ENCODE results near the gene ZCCHC4.

The ZCCHC4 gene

DNA sequence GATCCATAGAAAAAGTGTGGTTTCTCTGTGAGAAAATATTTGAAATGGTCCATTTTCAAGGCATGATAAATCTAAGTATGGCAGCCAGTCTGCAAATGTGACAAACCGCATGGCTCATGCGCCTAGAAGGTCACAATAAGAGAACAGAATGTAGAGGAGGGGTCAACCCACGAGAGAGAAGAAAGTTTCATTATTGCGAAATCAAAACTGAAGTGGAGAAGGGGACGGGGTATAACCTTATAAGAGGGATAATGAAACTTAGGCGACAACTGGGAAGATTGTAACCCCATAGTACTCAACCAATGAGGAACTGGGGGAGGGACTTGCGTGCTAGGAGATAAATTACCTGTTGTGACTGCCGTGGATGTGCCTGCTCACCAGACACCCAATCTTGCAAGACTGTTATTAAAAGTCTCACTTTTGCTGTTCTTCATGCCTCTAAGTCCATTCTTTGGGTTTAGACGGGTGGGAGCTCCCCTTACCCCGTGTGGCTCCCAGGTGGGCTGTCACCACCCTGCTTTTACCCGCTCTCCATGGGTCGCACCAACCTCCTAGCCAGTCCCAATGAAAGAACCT lies 21.3 kb upstream of the ZCCHC4 start:
- no peak overlapping the region for H3K27ac ChIP-seq
- TF ChIP-seq, protein P1, sequence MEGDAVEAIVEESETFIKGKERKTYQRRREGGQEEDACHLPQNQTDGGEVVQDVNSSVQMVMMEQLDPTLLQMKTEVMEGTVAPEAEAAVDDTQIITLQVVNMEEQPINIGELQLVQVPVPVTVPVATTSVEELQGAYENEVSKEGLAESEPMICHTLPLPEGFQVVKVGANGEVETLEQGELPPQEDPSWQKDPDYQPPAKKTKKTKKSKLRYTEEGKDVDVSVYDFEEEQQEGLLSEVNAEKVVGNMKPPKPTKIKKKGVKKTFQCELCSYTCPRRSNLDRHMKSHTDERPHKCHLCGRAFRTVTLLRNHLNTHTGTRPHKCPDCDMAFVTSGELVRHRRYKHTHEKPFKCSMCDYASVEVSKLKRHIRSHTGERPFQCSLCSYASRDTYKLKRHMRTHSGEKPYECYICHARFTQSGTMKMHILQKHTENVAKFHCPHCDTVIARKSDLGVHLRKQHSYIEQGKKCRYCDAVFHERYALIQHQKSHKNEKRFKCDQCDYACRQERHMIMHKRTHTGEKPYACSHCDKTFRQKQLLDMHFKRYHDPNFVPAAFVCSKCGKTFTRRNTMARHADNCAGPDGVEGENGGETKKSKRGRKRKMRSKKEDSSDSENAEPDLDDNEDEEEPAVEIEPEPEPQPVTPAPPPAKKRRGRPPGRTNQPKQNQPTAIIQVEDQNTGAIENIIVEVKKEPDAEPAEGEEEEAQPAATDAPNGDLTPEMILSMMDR (IDR thresholded peaks at IDR 0.05), result no peak
- H3K4me3 ChIP-seq, result no peak overlapping the region
- DNase-seq (ENCODE audit: low spot score), result no peak

DNA sequence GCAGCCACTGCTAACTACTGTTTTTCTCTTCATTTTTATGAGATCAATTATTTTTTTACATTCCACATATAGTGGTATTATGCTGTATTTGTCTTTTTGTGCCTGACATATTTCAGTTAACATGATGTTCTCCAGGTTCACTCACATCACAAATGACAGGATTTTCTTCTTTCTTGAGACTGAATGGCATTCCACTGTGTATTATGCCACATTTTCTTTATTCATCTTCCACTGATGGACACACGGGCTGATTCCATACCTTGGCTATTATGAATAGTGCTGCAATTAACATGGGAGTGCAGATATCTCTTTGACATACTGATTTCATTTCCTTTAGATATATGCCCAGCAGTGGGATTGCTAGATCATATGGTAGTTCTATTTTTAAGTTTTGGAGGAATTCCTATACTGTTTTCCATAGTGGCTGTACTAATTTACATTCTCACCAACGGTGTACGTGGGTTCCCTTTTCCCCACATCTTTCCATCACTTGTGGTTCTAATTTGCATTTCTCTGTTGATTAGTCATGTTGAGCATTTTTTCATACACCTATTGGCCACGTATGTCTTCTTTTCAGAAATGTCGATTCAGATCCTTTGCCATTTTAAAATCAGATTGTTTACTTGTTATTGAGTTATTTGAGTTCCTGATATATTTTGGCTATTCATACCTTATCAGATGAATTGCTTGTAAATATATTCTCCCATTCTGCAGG lies 14.9 kb upstream of the ZCCHC4 start:
- no peak for DNase-seq (ENCODE audit: low spot score)
- Histone ChIP-seq H3K27ac (no peak overlapping the region), H3K4me3 (no peak overlapping the region)
- TF ChIP-seq, protein P1 (IDR thresholded peaks at IDR 0.05), result no peak

DNA sequence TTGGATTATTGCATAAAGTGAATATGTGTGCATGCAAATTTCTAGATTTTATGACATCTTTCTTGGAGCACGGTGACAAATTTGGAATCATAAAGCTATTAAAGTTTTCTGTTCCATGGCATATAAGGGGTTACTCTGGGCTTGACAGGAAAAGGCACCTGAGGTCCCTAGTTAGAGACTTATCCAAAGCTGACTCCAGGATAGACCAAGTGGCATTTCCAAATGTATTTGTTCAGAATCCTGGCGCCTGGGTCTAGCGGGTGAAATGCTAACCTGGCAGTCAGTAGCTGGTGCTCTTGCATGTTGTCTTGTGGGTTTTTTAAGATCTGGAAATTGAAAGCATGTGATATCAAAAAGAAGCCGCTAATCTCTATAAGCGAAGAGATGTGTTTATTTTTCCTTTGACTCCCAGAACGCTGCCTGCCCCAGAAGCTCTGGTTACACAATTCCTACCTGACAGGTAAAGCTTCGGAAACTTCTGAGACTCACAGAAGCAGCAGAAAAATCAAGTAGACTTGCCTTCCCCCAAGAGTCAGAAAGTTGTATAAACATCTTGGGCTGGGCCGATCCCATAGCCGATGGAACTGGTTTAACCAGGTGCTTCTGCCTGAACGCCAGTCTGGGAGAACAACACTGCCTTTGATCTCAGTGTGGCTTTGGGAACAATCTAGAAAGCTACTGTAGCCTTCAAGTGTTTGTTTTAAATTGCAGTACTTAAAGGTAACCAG lies 12.9 kb upstream of the ZCCHC4 start:
- no peak for DNase-seq (ENCODE audit: low spot score)
- Histone ChIP-seq H3K27ac (no peak overlapping the region), H3K4me3 (no peak overlapping the region)
- TF ChIP-seq, protein P1 (IDR thresholded peaks at IDR 0.05), result no peak

DNA sequence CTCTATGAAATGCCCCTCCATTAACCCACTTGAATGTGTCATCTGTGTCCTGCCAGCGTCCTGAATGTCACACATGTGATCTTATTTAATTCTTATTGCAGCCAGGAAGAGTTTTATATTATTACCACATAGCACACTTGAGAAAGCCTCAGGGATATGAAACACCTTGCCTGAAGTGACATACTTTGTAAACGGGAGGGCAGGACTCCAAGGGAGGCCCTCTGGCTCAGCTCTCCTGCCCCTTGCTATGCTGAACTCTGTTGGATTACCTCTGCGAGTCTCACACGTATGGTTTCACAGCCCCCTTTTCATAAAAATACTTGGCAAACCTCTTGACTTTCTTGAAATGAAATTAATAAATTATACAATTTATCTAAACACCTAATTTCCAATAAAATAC lies 11.1 kb upstream of the ZCCHC4 start:
- no peak for DNase-seq (ENCODE audit: low spot score)
- Histone ChIP-seq H3K27ac (no peak overlapping the region), H3K4me3 (no peak overlapping the region)
- TF ChIP-seq, protein P1 (IDR thresholded peaks at IDR 0.05), result no peak

DNA sequence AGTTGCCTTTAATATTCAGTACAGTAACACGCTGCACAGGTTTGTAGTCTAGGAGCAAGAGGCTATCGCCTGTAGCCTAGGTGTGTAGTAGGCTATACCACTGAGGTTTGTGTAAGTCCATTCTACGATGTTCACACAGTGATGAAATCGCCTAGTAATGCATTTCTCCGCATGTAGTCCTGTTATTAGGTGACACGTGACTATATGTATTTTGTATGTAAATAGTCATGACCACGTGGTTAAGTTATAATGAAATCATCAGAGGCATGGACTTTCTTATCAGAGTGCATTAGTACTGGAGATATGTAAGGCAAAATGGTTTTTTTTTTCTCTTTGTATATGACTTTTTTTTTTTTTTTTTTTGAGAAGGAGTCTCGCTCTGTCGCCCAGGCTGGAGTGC lies 9.9 kb upstream of the ZCCHC4 start:
- DNase-seq (ENCODE audit: low spot score), result no peak
- Histone ChIP-seq H3K4me3 (no peak overlapping the region), H3K27ac (no peak overlapping the region)
- TF ChIP-seq, protein P1 (IDR thresholded peaks at IDR 0.05), result no peak

DNA sequence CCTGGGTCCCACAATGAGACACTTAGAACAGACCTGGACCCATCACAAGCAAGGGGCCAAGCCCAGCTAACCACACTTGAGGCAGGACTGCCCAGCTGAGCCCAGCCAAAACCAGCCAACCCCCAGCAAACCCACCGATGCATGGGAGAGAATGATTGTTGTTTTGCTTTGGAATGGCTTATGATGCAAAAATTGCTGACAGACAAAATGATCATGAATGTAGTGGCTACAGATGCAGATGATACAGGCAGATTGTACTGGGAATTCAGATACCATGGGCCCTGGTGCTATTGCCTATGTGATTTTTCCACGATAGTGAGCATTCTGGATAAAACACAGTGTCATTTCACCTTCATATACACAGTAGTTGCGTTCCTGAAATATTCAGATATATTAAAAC lies 9.0 kb upstream of the ZCCHC4 start:
- TF ChIP-seq, protein P1 (IDR thresholded peaks at IDR 0.05), result no peak
- no peak for DNase-seq (ENCODE audit: low spot score)
- H3K4me3 ChIP-seq, result no peak overlapping the region
- no peak overlapping the region for H3K27ac ChIP-seq
